HK-2 (cell line): Measurements from ENCODE around the gene TLCD3B.

Source experiments
- DNase-seq: peaks from one replicate; pipeline ENCODE4 v3.0.0-alpha.2; 2018; ENCODE audit not compliant: unreplicated experiment

Gene TLCD3B

GRCh38 chr16:30030841-30031413 is at the start of gene TLCD3B:
TLCD3B (minus strand) TSS chr16:30031271; CDS start chr16:30030527, 744 bp downstream.
- DNase-seq, result no peak

- DNase-seq, result no peak
Observed at GRCh38 chr16:30079480-30079879, 48.4 kb upstream of the TLCD3B start.

- no peak for DNase-seq
Observed at GRCh38 chr16:30078744-30079143, 47.7 kb upstream of the TLCD3B start.

- DNase-seq, result no peak
Observed at GRCh38 chr16:30077656-30078055, 46.6 kb upstream of the TLCD3B start.

- no peak for DNase-seq
Observed at GRCh38 chr16:30076276-30076791, 45.3 kb upstream of the TLCD3B start.

GRCh38 chr16:30075503-30076275 is 44.6 kb upstream of the TLCD3B start, which contains the start of gene PPP4C:
PPP4C (plus strand) TSS chr16:30075994; CDS start chr16:30076378, 384 bp downstream.
- DNase-seq, result peak; percentile 82

GRCh38 chr16:30070490-30070889 is 39.4 kb upstream of the TLCD3B start:
- DNase-seq, result no peak

- DNase-seq, result no peak
Observed at GRCh38 chr16:30069611-30070462, 38.8 kb upstream of the TLCD3B start.

- no peak for DNase-seq
Observed at GRCh38 chr16:30068750-30069610, 37.9 kb upstream of the TLCD3B start.

- DNase-seq, result no peak
Observed at GRCh38 chr16:30068333-30068732, 37.3 kb upstream of the TLCD3B start.

- no peak for DNase-seq
Observed at GRCh38 chr16:30067584-30067916, 36.5 kb upstream of the TLCD3B start.

GRCh38 chr16:30066761-30067583 is 35.9 kb upstream of the TLCD3B start:
- no peak for DNase-seq

- no peak for DNase-seq
Observed at GRCh38 chr16:30065943-30066760, 35.1 kb upstream of the TLCD3B start.

GRCh38 chr16:30065102-30065942 is 34.3 kb upstream of the TLCD3B start, which contains the start of gene ALDOA:
ALDOA (plus strand) TSS chr16:30065760; CDS start chr16:30066898, 1,138 bp downstream.
- peak; percentile 97 for DNase-seq

GRCh38 chr16:30064729-30065101 is 33.6 kb upstream of the TLCD3B start:
- no peak for DNase-seq

- DNase-seq, result peak; percentile 63
Observed at GRCh38 chr16:30063893-30064728, 33.0 kb upstream of the TLCD3B start.

- DNase-seq, result no peak
Observed at GRCh38 chr16:30063278-30063892, 32.3 kb upstream of the TLCD3B start.
